DND-41 (cell line): Measurements from ENCODE around the gene SGSM2.

Source experiments
- EZH2 ChIP-seq: IDR thresholded peaks from 3 replicates; pipeline ENCODE4 v1.6.1; 2012; ENCODE audit warnings: borderline replicate concordance, low read depth, mild to moderate bottlenecking, moderate library complexity, low read length, inconsistent platforms; ENCODE audit not compliant: severe bottlenecking
- TF ChIP-seq, protein P1 (sequence below): IDR thresholded peaks from 2 replicates; pipeline ENCODE4 v1.5.1; 2012; ENCODE audit warnings: borderline replicate concordance, low read length, moderate library complexity, mild to moderate bottlenecking; ENCODE audit not compliant: poor library complexity, severe bottlenecking; ENCODE audit errors: extremely low read depth

DNA sequence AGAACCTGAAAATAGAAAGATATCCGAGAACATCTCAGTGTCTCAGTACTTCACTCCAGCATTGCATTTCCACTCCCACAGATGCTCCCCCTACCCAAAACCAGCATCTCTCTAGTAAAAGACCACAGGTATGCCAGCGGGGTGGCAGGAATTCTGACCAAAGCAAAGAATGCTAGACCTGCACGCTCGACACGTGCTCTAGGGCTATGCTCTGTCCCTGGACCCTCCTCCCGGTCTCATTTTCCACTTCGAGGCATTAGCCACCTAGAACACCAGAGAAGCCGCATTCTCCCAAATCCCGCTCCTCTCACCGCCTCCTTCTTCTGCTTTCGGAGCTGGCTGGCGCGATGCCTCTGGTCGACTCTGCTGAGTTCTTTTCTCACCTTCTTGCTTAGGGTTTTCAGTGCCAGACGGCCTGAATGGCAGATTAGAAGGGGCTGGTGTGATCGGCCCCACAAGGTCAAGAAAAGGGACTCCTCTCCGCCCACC is 1.5 kb upstream of the SGSM2 start:
- TF ChIP-seq, protein P1, sequence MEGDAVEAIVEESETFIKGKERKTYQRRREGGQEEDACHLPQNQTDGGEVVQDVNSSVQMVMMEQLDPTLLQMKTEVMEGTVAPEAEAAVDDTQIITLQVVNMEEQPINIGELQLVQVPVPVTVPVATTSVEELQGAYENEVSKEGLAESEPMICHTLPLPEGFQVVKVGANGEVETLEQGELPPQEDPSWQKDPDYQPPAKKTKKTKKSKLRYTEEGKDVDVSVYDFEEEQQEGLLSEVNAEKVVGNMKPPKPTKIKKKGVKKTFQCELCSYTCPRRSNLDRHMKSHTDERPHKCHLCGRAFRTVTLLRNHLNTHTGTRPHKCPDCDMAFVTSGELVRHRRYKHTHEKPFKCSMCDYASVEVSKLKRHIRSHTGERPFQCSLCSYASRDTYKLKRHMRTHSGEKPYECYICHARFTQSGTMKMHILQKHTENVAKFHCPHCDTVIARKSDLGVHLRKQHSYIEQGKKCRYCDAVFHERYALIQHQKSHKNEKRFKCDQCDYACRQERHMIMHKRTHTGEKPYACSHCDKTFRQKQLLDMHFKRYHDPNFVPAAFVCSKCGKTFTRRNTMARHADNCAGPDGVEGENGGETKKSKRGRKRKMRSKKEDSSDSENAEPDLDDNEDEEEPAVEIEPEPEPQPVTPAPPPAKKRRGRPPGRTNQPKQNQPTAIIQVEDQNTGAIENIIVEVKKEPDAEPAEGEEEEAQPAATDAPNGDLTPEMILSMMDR: no peak
- TF ChIP-seq EZH2: no peak
